Gastroesophageal sphincter (tissue), 4 donors: ENCODE results near the gene DACH1. TPM values are rescaled to one million over a fixed set of nuclear protein-coding genes. Genes with fewer than 3 reads are reported as not detected.

ENCODE experiments used
- ATAC-seq: fragments of 150-250 bp; one replicate; pipeline ENCODE4 v1.9.1; 2016; ENCODE audit warnings: mild to moderate bottlenecking, moderate library complexity
- H3K27ac ChIP-seq, 4 donors: fragments of 200-600 bp; sonication (generic) in 3 of 4; 1 replicate in 3 of 4; 2 replicates in 1 of 4; pipeline ENCODE4 v1.5.1; 2016 to 2019
- H3K27me3 ChIP-seq: fragments of 200-600 bp; sonication (generic); one replicate; pipeline ENCODE4 v1.5.1; 2019
- H3K36me3 ChIP-seq, 2 donors: fragments of 200-600 bp; sonication (generic); one replicate each; pipeline ENCODE4 v1.5.1; 2019; ENCODE audit warnings: control low read depth in 1 of 2
- H3K4me1 ChIP-seq, 3 donors: fragments of 200-600 bp; sonication (generic); 1 replicate in 2 of 3; 2 replicates in 1 of 3; pipeline ENCODE4 v1.5.1; 2016 to 2019; ENCODE audit warnings: control low read depth in 2 of 3
- H3K4me3 ChIP-seq, 2 donors: fragments of 200-600 bp; sonication (generic); one replicate each; pipeline ENCODE4 v1.5.1; 2019; ENCODE audit warnings: mild to moderate bottlenecking in 1 of 2, moderate library complexity in 1 of 2
- H3K9me3 ChIP-seq, 3 donors: fragments of 200-600 bp; sonication (generic); one replicate each; pipeline ENCODE4 v1.5.1; 2017 to 2019; ENCODE audit warnings: control low read depth in 2 of 3
- CTCF ChIP-seq, 4 experiments: fragments of 200-600 bp in 2 of 4; fragments of 450-650 bp in 2 of 4; sonication (generic) in 1 of 4; IDR thresholded peaks; one replicate each; pipeline ENCODE4 v1.5.1; 2017 to 2019; ENCODE audit warnings: antibody characterized with exemption in 4 of 4, mild to moderate bottlenecking in 2 of 4, moderate library complexity in 2 of 4
- EP300 ChIP-seq: sonication (generic); formaldehyde crosslinking; IDR thresholded peaks from one replicate; pipeline ENCODE4 v1.6.1; 2017; ENCODE audit warnings: antibody characterized with exemption, mild to moderate bottlenecking
- POLR2A ChIP-seq, 2 donors: fragments of 450-650 bp; IDR thresholded peaks; one replicate each; pipeline ENCODE4 v1.6.1; 2017; ENCODE audit warnings: antibody characterized with exemption in 2 of 2, mild to moderate bottlenecking in 2 of 2, moderate library complexity in 1 of 2
- POLR2AphosphoS5 ChIP-seq: sonication (generic); formaldehyde crosslinking; IDR thresholded peaks from one replicate; pipeline ENCODE4 v1.6.1; 2017; ENCODE audit warnings: antibody characterized with exemption
- WGBS, 2 donors: methylation state at CpG; one replicate each; pipeline ENCODE4 v1.1.5; 2018; ENCODE audit warnings: low coverage in 1 of 2; 5-methylcytosine and 5-hydroxymethylcytosine counted together
- total RNA-seq, 4 donors: library from RNA; depleted of rRNA; stranded (reverse); fragments of >200 nt; gene quantifications; one replicate each; pipeline ENCODE4 v1.1.0, GENCODE V29; 2016

DACH1 gene
- total RNA-seq, 4 donors from 2014 or later: 1.1 to 2.1 (median 1.7) TPM

DNA sequence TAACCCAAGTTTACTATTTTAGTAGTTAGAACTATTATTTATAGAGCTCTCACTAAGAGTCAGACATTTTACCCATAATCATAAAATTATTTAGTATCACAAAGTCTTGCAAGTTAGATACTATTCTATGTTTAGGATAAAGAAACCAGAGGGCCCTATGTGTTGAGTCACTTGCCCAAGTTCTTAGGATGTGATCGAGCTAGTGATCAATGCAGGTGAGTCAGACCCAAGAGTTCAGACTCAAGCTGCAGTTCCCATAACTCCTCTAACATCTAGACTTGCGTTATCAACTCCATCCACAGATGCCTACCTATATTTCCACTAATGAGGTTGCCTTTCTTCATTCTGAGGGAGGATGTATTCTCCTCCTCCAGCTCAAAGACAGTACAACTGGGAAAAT lies 53.8 kb downstream of the DACH1 start:
- ATAC-seq: no peak
- no peak overlapping the region for H3K4me3 ChIP-seq
- no peaks in the 10 kb centered on the region for H3K36me3 ChIP-seq
- no peaks in the 10 kb centered on the region for H3K27me3 ChIP-seq
- H3K27ac ChIP-seq: no peak overlapping the region
- H3K9me3 ChIP-seq: no peaks in the 10 kb centered on the region
- H3K4me1 ChIP-seq: no peaks in the 10 kb centered on the region
- TF ChIP-seq EP300 (no peak), POLR2A (IDR thresholded peaks at IDR 0.05) (no peak), POLR2AphosphoS5 (no peak), CTCF (IDR thresholded peaks at IDR 0.05) (no peak)
- WGBS, 2 donors: 100% methylated on average over 2 of the region's 2 CpGs

GRCh38 chr13:71811344-71811743 lies 55.7 kb downstream of the DACH1 start:
- Histone ChIP-seq H3K4me1 (no peaks in the 10 kb centered on the region), H3K27ac (no peak overlapping the region), H3K9me3 (no peaks in the 10 kb centered on the region), H3K4me3 (no peak overlapping the region), H3K27me3 (no peaks in the 10 kb centered on the region), H3K36me3 (no peaks in the 10 kb centered on the region)
- ATAC-seq: no peak
- TF ChIP-seq POLR2AphosphoS5: no peak
- TF ChIP-seq EP300: no peak
- TF ChIP-seq CTCF (IDR thresholded peaks at IDR 0.05): no peak
- TF ChIP-seq POLR2A (IDR thresholded peaks at IDR 0.05): no peak
- 36 to 83% methylated on average over 2 of the region's 2 CpGs for WGBS, 2 donors

- TF ChIP-seq POLR2AphosphoS5: no peak
- TF ChIP-seq POLR2A (IDR thresholded peaks at IDR 0.05): no peak
- TF ChIP-seq EP300: no peak
- no peak for TF ChIP-seq CTCF (IDR thresholded peaks at IDR 0.05)
- Histone ChIP-seq H3K4me1 (no peaks in the 10 kb centered on the region), H3K27ac (no peak overlapping the region), H3K4me3 (no peak overlapping the region), H3K9me3 (no peaks in the 10 kb centered on the region), H3K36me3 (no peaks in the 10 kb centered on the region), H3K27me3 (no peaks in the 10 kb centered on the region)
- WGBS, 2 donors: 93 to 100% methylated on average over 1 of the region's 1 CpG
- no peak for ATAC-seq
Measured at GRCh38 chr13:71808708-71809107, 58.3 kb downstream of the DACH1 start.

GRCh38 chr13:71806886-71807285 lies 60.1 kb downstream of the DACH1 start:
- Histone ChIP-seq H3K27me3 (no peaks in the 10 kb centered on the region), H3K4me3 (no peak overlapping the region), H3K27ac (no peak overlapping the region), H3K9me3 (no peaks in the 10 kb centered on the region), H3K4me1 (no peaks in the 10 kb centered on the region), H3K36me3 (no peaks in the 10 kb centered on the region)
- TF ChIP-seq POLR2A (IDR thresholded peaks at IDR 0.05) (no peak), CTCF (IDR thresholded peaks at IDR 0.05) (no peak), EP300 (no peak), POLR2AphosphoS5 (no peak)
- ATAC-seq: no peak
- 76 to 77% methylated on average over 2 of the region's 2 CpGs for WGBS, 2 donors

GRCh38 chr13:71803066-71803465 lies 63.9 kb downstream of the DACH1 start:
- ATAC-seq: no peak
- WGBS, 2 donors: 77 to 91% methylated on average over 2 of the region's 2 CpGs
- Histone ChIP-seq H3K4me1 (no peaks in the 10 kb centered on the region), H3K9me3 (no peaks in the 10 kb centered on the region), H3K36me3 (no peaks in the 10 kb centered on the region), H3K27ac (no peak overlapping the region), H3K27me3 (no peaks in the 10 kb centered on the region), H3K4me3 (no peak overlapping the region)
- no peak for TF ChIP-seq CTCF (IDR thresholded peaks at IDR 0.05)
- no peak for TF ChIP-seq EP300
- no peak for TF ChIP-seq POLR2AphosphoS5
- TF ChIP-seq POLR2A (IDR thresholded peaks at IDR 0.05): no peak
